Coronary artery (tissue), 2 donors: Measurements from ENCODE around the gene C5orf47.

Source experiments
- DNase-seq: peaks from one replicate; pipeline ENCODE4 v3.0.0-alpha.2; 2017; ENCODE audit warnings: low spot score
- H3K27ac ChIP-seq, 2 donors: fragments of 200-600 bp; sonication (generic); one replicate each; pipeline ENCODE4 v1.5.1; 2016 to 2019
- H3K4me3 ChIP-seq: fragments of 200-600 bp; sonication (generic); 2 replicates; pipeline ENCODE4 v1.5.1; 2016; ENCODE audit warnings: mild to moderate bottlenecking, moderate library complexity
- CTCF ChIP-seq: fragments of 200-600 bp; sonication (generic); IDR thresholded peaks from one replicate; pipeline ENCODE4 v1.5.1; 2019; ENCODE audit warnings: antibody characterized with exemption

Gene C5orf47, protein sequence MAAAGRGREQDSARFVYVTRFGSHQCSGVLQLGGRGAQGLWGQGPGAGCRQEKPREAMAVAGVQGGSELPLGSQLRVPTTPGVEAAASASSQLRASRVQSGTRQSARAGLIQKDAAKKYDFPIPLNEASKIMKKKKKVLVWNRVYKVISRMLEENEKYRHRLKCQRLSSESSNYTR

DNA sequence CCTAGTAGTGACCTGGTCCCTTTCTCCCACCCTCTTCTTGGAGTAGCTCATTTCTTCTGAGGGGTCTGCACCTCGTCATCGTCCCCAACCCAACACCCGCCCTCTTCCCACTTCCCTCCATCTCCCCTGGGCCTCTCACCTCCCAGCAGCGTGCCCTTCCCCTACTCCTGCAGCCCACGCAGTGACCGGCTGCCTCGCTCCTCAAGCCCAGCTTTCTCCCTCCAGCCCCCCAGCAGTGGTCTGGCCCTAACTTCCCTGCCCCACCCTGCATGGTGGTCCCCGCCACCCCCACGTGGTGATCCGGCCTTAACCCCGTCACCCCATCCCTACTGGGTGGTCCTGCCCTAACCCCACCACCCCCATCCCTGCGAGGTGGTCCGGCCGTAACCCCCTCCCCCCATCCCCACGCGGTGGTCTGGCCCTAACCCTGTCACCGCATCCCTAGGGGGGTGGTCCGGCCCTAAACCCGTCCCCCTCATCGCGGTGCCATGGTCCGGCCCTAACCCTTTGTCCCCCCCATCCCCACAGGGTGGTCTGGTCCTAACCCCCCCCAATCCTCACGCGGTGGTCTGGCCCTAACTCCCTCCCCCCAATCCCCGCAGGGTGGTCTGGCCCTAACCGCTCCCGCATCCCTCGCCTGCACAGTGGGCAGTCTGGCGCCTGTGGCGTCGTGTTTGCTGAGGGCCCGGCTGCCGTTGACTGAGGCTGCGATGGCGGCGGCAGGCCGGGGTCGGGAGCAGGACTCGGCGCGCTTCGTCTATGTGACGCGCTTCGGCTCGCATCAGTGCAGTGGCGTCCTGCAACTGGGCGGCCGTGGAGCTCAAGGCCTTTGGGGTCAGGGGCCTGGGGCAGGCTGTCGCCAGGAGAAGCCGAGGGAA lies at the start of gene C5orf47:
C5orf47 (plus strand) TSS at position 617 of the 878 bp plus-strand sequence; CDS start at position 711, 94 bp downstream.
- Histone ChIP-seq H3K4me3 (no peak within 1 kb of the TSS), H3K27ac (no peak within 1 kb of the TSS)
- DNase-seq: no peak
- TF ChIP-seq CTCF: no peak

DNA sequence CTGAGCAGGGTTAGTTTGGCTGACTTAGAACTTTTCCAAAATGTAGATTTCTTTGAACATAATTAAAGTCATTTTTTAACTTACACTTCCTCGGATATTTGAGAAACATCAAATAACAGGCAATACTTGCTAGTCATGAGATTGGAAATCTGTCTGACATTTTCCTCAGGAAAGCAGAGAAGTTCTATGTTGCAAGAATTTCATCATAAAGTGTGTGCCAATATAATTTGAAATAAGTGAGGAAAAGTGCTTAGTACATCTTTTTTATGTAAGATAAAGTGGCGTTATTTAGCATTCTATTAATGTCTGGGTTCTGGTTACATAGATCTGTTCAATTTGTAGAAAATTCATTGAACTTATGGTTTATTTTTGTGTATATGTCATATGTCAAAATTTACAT lies 48.7 kb upstream of the C5orf47 start:
- no peak for DNase-seq
- H3K27ac ChIP-seq: no peak overlapping the region
- TF ChIP-seq CTCF: no peak
- no peak overlapping the region for H3K4me3 ChIP-seq

- no peak for TF ChIP-seq CTCF
- no peak overlapping the region for H3K27ac ChIP-seq
- no peak overlapping the region for H3K4me3 ChIP-seq
- no peak for DNase-seq
These were observed 47.9 kb upstream of the C5orf47 start for GRCh38 chr5:173941102-173941501.

- Histone ChIP-seq H3K4me3 (no peak overlapping the region), H3K27ac (no peak overlapping the region)
- no peak for TF ChIP-seq CTCF
- no peak for DNase-seq
These were observed 47.1 kb upstream of the C5orf47 start for GRCh38 chr5:173941758-173942401.

GRCh38 chr5:173944511-173944910 lies 44.5 kb upstream of the C5orf47 start:
- Histone ChIP-seq H3K4me3 (no peak overlapping the region), H3K27ac (no peak overlapping the region)
- DNase-seq: no peak
- no peak for TF ChIP-seq CTCF

DNA sequence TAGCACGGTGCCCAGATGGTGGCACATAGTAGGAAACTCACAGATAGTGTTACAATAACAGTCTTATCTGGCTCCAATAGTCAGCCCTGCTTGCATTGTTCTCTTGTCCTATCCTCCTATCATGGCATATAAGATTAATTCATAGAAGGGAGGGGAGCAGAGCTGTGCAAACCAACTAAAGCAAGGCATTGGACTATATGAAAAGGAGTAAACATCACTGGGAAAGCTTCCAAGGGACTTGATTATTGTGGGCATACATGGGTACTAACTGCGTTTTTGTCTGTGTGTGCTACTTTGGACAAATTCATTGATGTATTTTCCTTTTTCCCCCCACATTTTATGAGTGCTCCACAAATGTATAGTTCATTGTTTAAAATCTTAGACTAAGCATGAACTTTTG lies 43.8 kb upstream of the C5orf47 start:
- Histone ChIP-seq H3K27ac (no peak overlapping the region), H3K4me3 (no peak overlapping the region)
- DNase-seq: no peak
- TF ChIP-seq CTCF: no peak
